Fibroblast of the aortic adventitia (primary cell): ENCODE measurements around the gene MCRIP1. TPM values are rescaled to one million over a fixed set of nuclear protein-coding genes. Genes with fewer than 3 reads are reported as not detected.

Source experiments
- DNase-seq: peaks from one replicate; pipeline ENCODE4 v3.0.0-alpha.2; 2010; ENCODE audit warnings: low read depth
- H3K4me3 ChIP-seq: 2 replicates; pipeline ENCODE4 v1.5.1; 2011; ENCODE audit warnings: low read depth, mild to moderate bottlenecking, control low read depth, low read length, moderate library complexity
- CTCF ChIP-seq: IDR thresholded peaks from 2 replicates; pipeline ENCODE4 v1.5.1; 2011; ENCODE audit warnings: mild to moderate bottlenecking, low read length, control low read depth, inconsistent platforms; ENCODE audit not compliant: insufficient read depth
- total RNA-seq: library from RNA; depleted of rRNA; stranded (reverse); fragments of >200 nt; gene quantifications from 2 replicates; pipeline ENCODE4 v1.2.3, GENCODE V29; 2012; ENCODE audit warnings: low replicate concordance

The MCRIP1 gene
- total RNA-seq, 1 donor: 130 TPM

GRCh38 chr17:81823820-81824550, 9.1 kb downstream of the MCRIP1 start:
- no peak for DNase-seq
- H3K4me3 ChIP-seq: no peak overlapping the region
- no peak for TF ChIP-seq CTCF

- DNase-seq: no peak
- TF ChIP-seq CTCF: no peak
- no peak overlapping the region for H3K4me3 ChIP-seq
These were observed 9.9 kb downstream of the MCRIP1 start for GRCh38 chr17:81822996-81823819.

- no peak for TF ChIP-seq CTCF
- H3K4me3 ChIP-seq: no peak overlapping the region
- no peak for DNase-seq
These were observed 10.8 kb downstream of the MCRIP1 start for GRCh38 chr17:81822312-81822637.

GRCh38 chr17:81821603-81822311, 11.3 kb downstream of the MCRIP1 start:
- DNase-seq: peak; percentile 55
- TF ChIP-seq CTCF: peak; percentile 58
- no peak overlapping the region for H3K4me3 ChIP-seq

- TF ChIP-seq CTCF: no peak
- DNase-seq: no peak
- H3K4me3 ChIP-seq: no peak overlapping the region
These were observed 11.9 kb downstream of the MCRIP1 start for GRCh38 chr17:81821147-81821546.

GRCh38 chr17:81819708-81820107, 13.4 kb downstream of the MCRIP1 start:
- H3K4me3 ChIP-seq: no peak overlapping the region
- TF ChIP-seq CTCF: no peak
- DNase-seq: no peak
